ENCODE measurements around the gene PPP1CB.

DNA sequence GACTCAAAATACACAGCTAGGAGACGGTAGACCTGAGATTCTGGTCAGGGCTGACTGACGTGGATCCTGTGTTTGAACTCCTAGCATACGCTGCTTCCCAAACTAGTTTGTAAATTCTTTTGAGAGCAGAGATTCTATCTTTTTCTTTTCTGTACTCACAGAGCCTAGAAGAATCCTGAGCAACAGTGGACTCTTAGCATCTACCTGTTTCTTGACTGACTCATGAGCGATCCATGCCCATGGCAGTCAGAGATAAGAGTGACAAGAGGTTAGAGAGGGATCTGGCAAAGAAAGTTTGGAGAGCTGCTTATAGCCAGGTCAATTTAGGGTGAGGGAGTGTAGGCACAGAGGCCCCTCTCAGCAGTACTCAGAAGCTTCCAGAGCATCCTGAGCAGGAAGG lies 41.1 kb upstream of the PPP1CB start:
- TF ChIP-seq, protein P1, sequence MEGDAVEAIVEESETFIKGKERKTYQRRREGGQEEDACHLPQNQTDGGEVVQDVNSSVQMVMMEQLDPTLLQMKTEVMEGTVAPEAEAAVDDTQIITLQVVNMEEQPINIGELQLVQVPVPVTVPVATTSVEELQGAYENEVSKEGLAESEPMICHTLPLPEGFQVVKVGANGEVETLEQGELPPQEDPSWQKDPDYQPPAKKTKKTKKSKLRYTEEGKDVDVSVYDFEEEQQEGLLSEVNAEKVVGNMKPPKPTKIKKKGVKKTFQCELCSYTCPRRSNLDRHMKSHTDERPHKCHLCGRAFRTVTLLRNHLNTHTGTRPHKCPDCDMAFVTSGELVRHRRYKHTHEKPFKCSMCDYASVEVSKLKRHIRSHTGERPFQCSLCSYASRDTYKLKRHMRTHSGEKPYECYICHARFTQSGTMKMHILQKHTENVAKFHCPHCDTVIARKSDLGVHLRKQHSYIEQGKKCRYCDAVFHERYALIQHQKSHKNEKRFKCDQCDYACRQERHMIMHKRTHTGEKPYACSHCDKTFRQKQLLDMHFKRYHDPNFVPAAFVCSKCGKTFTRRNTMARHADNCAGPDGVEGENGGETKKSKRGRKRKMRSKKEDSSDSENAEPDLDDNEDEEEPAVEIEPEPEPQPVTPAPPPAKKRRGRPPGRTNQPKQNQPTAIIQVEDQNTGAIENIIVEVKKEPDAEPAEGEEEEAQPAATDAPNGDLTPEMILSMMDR (IDR thresholded peaks at IDR 0.05; ENCODE audit: low read depth, low read length, poor library complexity, severe bottlenecking), result no peak
- TF ChIP-seq EZH2phosphoT487 (IDR thresholded peaks at IDR 0.05; ENCODE audit: borderline replicate concordance, low read length), result no peak

Measured in DOHH2 (cell line).